HepG2 (cell line): ENCODE measurements around the gene KMT2A. TPM values are rescaled to one million over a fixed set of nuclear protein-coding genes. Genes with fewer than 3 reads are reported as not detected.

Experiments
- ATAC-seq: fragments of 200-7000 bp; cut with Tn5 transposase; 3 replicates; pipeline ENCODE4 v1.9.1; 2020; ENCODE audit warnings: mild to moderate bottlenecking, moderate library complexity
- BruUV-seq: library from RNA; stranded (reverse); fragments of 400-500 nt; replicated peaks from 2 replicates; lab custom pipeline; 2021; lab: Mats Ljungman, UMichigan
- CTCF ChIA-PET: fragments of 300-600 bp; formaldehyde crosslinking; extraction: SDS; loops from one replicate; lab custom pipeline; 2021; ENCODE audit warnings: low total read pairs, inconsistent platforms, low intra/inter-chr PET ratio; lab: Yijun Ruan, JAX
- POLR2A ChIA-PET: fragments of 350-600 bp; sonication (Branson Sonifier 250); formaldehyde crosslinking; loops from one replicate; lab custom pipeline; 2020; ENCODE audit warnings: antibody characterized with exemption, inconsistent platforms; lab: Yijun Ruan, JAX
- DNase-seq: peaks from one replicate; pipeline ENCODE4 v3.0.0-alpha.2; 2015; ENCODE audit warnings: low spot score
- FAIRE-seq: peaks from 3 replicates; lab custom pipeline; 2011; peaks lifted over from hg19 to GRCh38; lab: Jason Lieb, UNC
- H2AFZ ChIP-seq: one replicate; pipeline ENCODE4 v1.6.1; 2011; ENCODE audit warnings: low read length, inconsistent platforms
- H3K27ac ChIP-seq: fragments of 300-600 bp; 3 replicates; pipeline ENCODE4 v1.8.0; 2011; ENCODE audit warnings: mixed run types, mild to moderate bottlenecking, mixed read lengths, low read length, inconsistent platforms; ENCODE audit not compliant: insufficient read depth; ENCODE audit errors: extremely low read length
- H3K27me3 ChIP-seq, 2 experiments: fragments of 200-600 bp in 1 of 2; 2 replicates in 1 of 2; 3 replicates in 1 of 2; pipeline versions ENCODE4 v1.6.0 to v1.8.0; 2011; ENCODE audit warnings: low read length in 2 of 2, mild to moderate bottlenecking in 2 of 2, moderate library complexity in 2 of 2, inconsistent platforms in 1 of 2; ENCODE audit not compliant: insufficient read depth in 2 of 2, control insufficient read depth in 1 of 2
- H3K36me3 ChIP-seq, 2 experiments: fragments of 200-600 bp in 1 of 2; replicated peaks in 1 of 2; 2 replicates in 1 of 2; 3 replicates in 1 of 2; pipeline versions ENCODE4 v1.5.1 to v1.8.0; 2011; ENCODE audit warnings: low read length in 2 of 2, inconsistent platforms in 1 of 2; ENCODE audit not compliant: insufficient read depth in 2 of 2, control insufficient read depth in 1 of 2
- H3K4me1 ChIP-seq: 2 replicates; pipeline ENCODE4 v1.5.1; 2012; ENCODE audit warnings: low read length, inconsistent platforms; ENCODE audit not compliant: insufficient read depth
- H3K4me2 ChIP-seq: 2 replicates; pipeline ENCODE4 v1.6.0; 2011; ENCODE audit warnings: low read depth, low read length, inconsistent platforms
- H3K4me3 ChIP-seq, 3 experiments: fragments of 200-600 bp in 1 of 3; sonication (generic), shearing (Covaris generic) in 1 of 3; replicated peaks in 1 of 3; 2 replicates each; pipeline ENCODE4 v1.5.1; 2011 to 2016; ENCODE audit warnings: low read length in 3 of 3, inconsistent platforms in 2 of 3, low read depth in 2 of 3, mild to moderate bottlenecking in 2 of 3, control low read depth in 1 of 3, mixed read lengths in 1 of 3; ENCODE audit not compliant: insufficient read depth in 1 of 3
- H3K79me2 ChIP-seq: one replicate; pipeline ENCODE4 v1.6.1; 2011; ENCODE audit warnings: low read length, inconsistent platforms; ENCODE audit not compliant: insufficient read depth
- H3K9ac ChIP-seq: 2 replicates; pipeline ENCODE4 v1.6.0; 2011; ENCODE audit warnings: mild to moderate bottlenecking, low read depth, low read length, inconsistent platforms; ENCODE audit not compliant: insufficient read depth
- H3K9me3 ChIP-seq: 2 replicates; pipeline ENCODE4 v1.5.1; 2012; ENCODE audit warnings: mild to moderate bottlenecking, low read length
- H4K20me1 ChIP-seq: 2 replicates; pipeline ENCODE4 v1.6.0; 2011; ENCODE audit warnings: inconsistent platforms, mild to moderate bottlenecking, low read length, moderate library complexity; ENCODE audit not compliant: insufficient read depth
- CENPT ChIP-seq: sonication (generic); formaldehyde crosslinking; IDR thresholded peaks from 2 replicates; pipeline ENCODE4 v1.8.0; 2022; ENCODE audit warnings: low read depth, mild to moderate bottlenecking, moderate library complexity, missing genetic modification reagents
- EED ChIP-seq: sonication (generic); formaldehyde crosslinking; IDR thresholded peaks from 2 replicates; pipeline ENCODE4 v1.5.0; 2020; ENCODE audit warnings: mild to moderate bottlenecking, missing genetic modification reagents
- TBP ChIP-seq: sonication (generic); formaldehyde crosslinking; IDR thresholded peaks from 2 replicates; pipeline ENCODE4 v1.5.0; 2020; ENCODE audit warnings: missing genetic modification reagents
- ZNF543 ChIP-seq: sonication (generic); formaldehyde crosslinking; IDR thresholded peaks from 2 replicates; pipeline ENCODE4 v1.4.0; 2020; ENCODE audit warnings: mild to moderate bottlenecking, missing genetic modification reagents
- ZSCAN25 ChIP-seq: sonication (generic); formaldehyde crosslinking; IDR thresholded peaks from 2 replicates; pipeline ENCODE4 v1.8.0; 2022; ENCODE audit warnings: mild to moderate bottlenecking, missing genetic modification reagents
- ZZZ3 ChIP-seq: sonication (generic); formaldehyde crosslinking; IDR thresholded peaks from 2 replicates; pipeline ENCODE4 v1.4.0; 2020; ENCODE audit warnings: missing genetic modification reagents, mild to moderate bottlenecking, borderline replicate concordance
- WGBS: methylation state at CpG from one replicate; pipeline ENCODE4 v1.1.6; 2017; ENCODE audit warnings: low lambda C conversion rate; 5-methylcytosine and 5-hydroxymethylcytosine counted together
- in situ Hi-C: cut with HindIII; loops from 2 replicates; pipeline ENCODE4 v1.10.0; 2017; ENCODE audit warnings: low pct_unique_long_range_greater_than_20kb; ENCODE audit not compliant: extremely low pct_ligation_motif_present
- intact Hi-C: fragments of 100-400 bp; cut with micrococcal nuclease; formaldehyde crosslinking; loops from one replicate; pipeline ENCODE4 v1.10.0; 2022; ENCODE audit not compliant: unreplicated experiment
- polyA plus RNA-seq, 8 experiments: library from polyadenylated mRNA; depleted of rRNA in 3 of 8; stranded (reverse) in 7 of 8; unstranded in 1 of 8; fragments of >200 nt; fragmentation: Illumina TruSeq in 4 of 8; extraction: Trizol in 4 of 8; gene quantifications; 2 replicates each; pipeline versions ENCODE4 v1.2.1 to v1.2.3, GENCODE V29; 2011 to 2016; ENCODE audit warnings: low read depth in 4 of 8, missing spikeins in 1 of 8, mixed read lengths in 1 of 8; ENCODE audit not compliant: insufficient read depth in 1 of 8
- total RNA-seq, 5 experiments: library from RNA; depleted of rRNA; stranded (reverse); fragments of >200 nt; fragmentation: Illumina TruSeq; extraction: Trizol; gene quantifications; 2 replicates each; pipeline ENCODE4 v1.2.3, GENCODE V29; 2016; ENCODE audit warnings: low read depth in 1 of 5
- TF ChIP-seq, protein P1 (sequence below), 2 experiments: fragments of 450-650 bp in 1 of 2; sonication (generic) in 1 of 2; formaldehyde crosslinking in 1 of 2; IDR thresholded peaks; 2 replicates each; pipeline versions ENCODE4 v1.6.1 to v1.8.0; 2016 to 2022; ENCODE audit warnings: antibody characterized with exemption in 1 of 2, mild to moderate bottlenecking in 1 of 2, missing genetic modification reagents in 1 of 2
- TF ChIP-seq, protein P2 (sequence below): sonication (generic); formaldehyde crosslinking; IDR thresholded peaks from 2 replicates; pipeline ENCODE4 v1.5.1; 2020; ENCODE audit warnings: missing genetic modification reagents, mild to moderate bottlenecking, borderline replicate concordance

Gene KMT2A
- total and polyA plus RNA-seq, 2 of the 13 experiments (the other 11 are each of a cell fraction or from before 2014, with no cell fraction given): 12.4 to 20.0 TPM

DNA sequence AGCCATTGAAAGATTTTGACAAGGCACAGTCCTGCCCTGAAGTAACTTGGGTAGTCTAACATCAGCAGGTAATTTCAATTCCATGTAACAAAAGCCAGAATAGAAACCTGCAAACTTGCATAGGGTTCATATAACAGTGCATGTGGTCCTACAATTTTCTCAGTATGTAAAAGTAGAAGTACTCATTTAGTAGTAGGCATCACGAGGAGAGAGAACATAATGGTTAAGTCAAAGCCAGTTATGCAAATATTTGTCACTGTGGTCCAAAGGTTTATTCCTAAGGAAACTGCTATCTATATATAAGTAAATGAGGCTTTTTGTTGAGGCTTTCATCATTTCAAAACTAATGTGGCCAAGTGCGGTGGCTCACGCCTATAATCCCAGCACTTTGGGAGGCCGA, 24.8 kb upstream of the KMT2A start:
- in situ Hi-C loops: no loop called here
- no peaks in the 10 kb centered on the region for H4K20me1 ChIP-seq
- H3K9ac ChIP-seq: no peak overlapping the region
- ChIA-PET CTCF (no interaction called here), POLR2A (interaction anchor here (2.5 kb wide), 1 partner anchor 9 kb away, joined by 10 read pairs; no protein-coding TSS in a partner anchor)
- H3K4me2 ChIP-seq: no peak overlapping the region
- H3K4me1 ChIP-seq: peaks cover 10% of the 10 kb centered on the region
- ATAC-seq (peak; percentile 49), FAIRE-seq (no peak), DNase-seq (peak; percentile 21)
- no peak overlapping the region for H3K27ac ChIP-seq
- no peak overlapping the region for H3K4me3 ChIP-seq
- no peaks in the 10 kb centered on the region for H3K9me3 ChIP-seq
- TF ChIP-seq ZSCAN25 (CRISPR knock-in tag) (no peak), TBP (CRISPR knock-in tag) (no peak), EED (CRISPR knock-in tag) (no peak), CENPT (no peak), ZNF543 (CRISPR knock-in tag) (no peak), ZZZ3 (CRISPR knock-in tag) (no peak)
- H3K36me3 ChIP-seq: peaks cover 6 to 29% of the 10 kb centered on the region in 2 experiments
- H2AFZ ChIP-seq: no peak overlapping the region
- peaks cover 2% of the 10 kb centered on the region for H3K79me2 ChIP-seq
- WGBS: 61% methylated on average over 4 of the region's 4 CpGs
- intact Hi-C loops: no loop called here
- BruUV-seq: no TSS peak
- H3K27me3 ChIP-seq: no peaks in the 10 kb centered on the region

DNA sequence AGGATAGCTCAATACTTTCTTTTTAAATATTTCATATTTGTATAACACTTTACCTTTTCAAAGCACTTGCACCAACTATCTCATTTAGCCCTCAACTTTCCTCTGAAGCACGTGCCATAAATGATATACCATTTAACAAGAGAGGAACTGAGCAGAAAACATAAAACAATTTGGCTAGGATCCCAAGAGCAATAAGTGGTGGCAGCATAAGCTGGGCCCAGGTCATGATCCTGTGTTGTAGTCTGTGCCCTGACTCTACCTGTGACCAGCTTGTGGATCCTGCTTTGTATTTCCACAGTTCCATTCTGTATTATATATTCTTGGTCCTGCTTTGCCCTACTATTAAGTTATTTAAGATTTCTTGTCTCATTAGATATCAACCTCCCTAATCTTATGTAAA, 23.4 kb upstream of the KMT2A start:
- Histone ChIP-seq H3K36me3 (peaks cover 3 to 17% of the 10 kb centered on the region in 2 experiments; a peak in 4 of 5 replicates), H3K27ac (no peak overlapping the region), H3K4me1 (peaks cover 10% of the 10 kb centered on the region), H3K27me3 (no peaks in the 10 kb centered on the region), H2AFZ (no peak overlapping the region), H3K4me3 (no peak overlapping the region), H3K9ac (no peak overlapping the region), H4K20me1 (no peaks in the 10 kb centered on the region), H3K9me3 (no peaks in the 10 kb centered on the region), H3K4me2 (no peak overlapping the region), H3K79me2 (no peaks in the 10 kb centered on the region)
- DNase-seq (no peak), ATAC-seq (no peak), FAIRE-seq (no peak)
- ChIA-PET POLR2A (no interaction called here), CTCF (no interaction called here)
- TF ChIP-seq, protein P1, sequence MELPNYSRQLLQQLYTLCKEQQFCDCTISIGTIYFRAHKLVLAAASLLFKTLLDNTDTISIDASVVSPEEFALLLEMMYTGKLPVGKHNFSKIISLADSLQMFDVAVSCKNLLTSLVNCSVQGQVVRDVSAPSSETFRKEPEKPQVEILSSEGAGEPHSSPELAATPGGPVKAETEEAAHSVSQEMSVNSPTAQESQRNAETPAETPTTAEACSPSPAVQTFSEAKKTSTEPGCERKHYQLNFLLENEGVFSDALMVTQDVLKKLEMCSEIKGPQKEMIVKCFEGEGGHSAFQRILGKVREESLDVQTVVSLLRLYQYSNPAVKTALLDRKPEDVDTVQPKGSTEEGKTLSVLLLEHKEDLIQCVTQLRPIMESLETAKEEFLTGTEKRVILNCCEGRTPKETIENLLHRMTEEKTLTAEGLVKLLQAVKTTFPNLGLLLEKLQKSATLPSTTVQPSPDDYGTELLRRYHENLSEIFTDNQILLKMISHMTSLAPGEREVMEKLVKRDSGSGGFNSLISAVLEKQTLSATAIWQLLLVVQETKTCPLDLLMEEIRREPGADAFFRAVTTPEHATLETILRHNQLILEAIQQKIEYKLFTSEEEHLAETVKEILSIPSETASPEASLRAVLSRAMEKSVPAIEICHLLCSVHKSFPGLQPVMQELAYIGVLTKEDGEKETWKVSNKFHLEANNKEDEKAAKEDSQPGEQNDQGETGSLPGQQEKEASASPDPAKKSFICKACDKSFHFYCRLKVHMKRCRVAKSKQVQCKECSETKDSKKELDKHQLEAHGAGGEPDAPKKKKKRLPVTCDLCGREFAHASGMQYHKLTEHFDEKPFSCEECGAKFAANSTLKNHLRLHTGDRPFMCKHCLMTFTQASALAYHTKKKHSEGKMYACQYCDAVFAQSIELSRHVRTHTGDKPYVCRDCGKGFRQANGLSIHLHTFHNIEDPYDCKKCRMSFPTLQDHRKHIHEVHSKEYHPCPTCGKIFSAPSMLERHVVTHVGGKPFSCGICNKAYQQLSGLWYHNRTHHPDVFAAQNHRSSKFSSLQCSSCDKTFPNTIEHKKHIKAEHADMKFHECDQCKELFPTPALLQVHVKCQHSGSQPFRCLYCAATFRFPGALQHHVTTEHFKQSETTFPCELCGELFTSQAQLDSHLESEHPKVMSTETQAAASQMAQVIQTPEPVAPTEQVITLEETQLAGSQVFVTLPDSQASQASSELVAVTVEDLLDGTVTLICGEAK (IDR thresholded peaks at IDR 0.05): no peak
- TF ChIP-seq, protein P1 (CRISPR knock-in tag; IDR thresholded peaks at IDR 0.05): no peak
- TF ChIP-seq, protein P2, sequence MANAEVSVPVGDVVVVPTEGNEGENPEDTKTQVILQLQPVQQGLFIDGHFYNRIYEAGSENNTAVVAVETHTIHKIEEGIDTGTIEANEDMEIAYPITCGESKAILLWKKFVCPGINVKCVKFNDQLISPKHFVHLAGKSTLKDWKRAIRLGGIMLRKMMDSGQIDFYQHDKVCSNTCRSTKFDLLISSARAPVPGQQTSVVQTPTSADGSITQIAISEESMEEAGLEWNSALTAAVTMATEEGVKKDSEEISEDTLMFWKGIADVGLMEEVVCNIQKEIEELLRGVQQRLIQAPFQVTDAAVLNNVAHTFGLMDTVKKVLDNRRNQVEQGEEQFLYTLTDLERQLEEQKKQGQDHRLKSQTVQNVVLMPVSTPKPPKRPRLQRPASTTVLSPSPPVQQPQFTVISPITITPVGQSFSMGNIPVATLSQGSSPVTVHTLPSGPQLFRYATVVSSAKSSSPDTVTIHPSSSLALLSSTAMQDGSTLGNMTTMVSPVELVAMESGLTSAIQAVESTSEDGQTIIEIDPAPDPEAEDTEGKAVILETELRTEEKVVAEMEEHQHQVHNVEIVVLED (CRISPR knock-in tag): no peak
- in situ Hi-C loops: no loop called here
- intact Hi-C loops: no loop called here
- BruUV-seq: no TSS peak
- 95% methylated on average over 1 of the region's 1 CpG for WGBS
